ENCODE measurements around the gene GADD45A. TPM values are rescaled to one million over a fixed set of nuclear protein-coding genes. Genes with fewer than 3 reads are reported as not detected.

The GADD45A gene
- total and polyA plus RNA-seq, 9 of the 15 experiments (the other 6 are each of a cell fraction or from before 2014, with no cell fraction given) = 21.3 to 156 (median 62.1) TPM

- TF ChIP-seq SREBF2 (CRISPR knock-in tag; IDR thresholded peaks at IDR 0.05) (0 out of 2 replicates have a peak, but pooled peaks have one; percentile 36), ELK3 (CRISPR knock-in tag; IDR thresholded peaks at IDR 0.05) (no peak), ZZZ3 (IDR thresholded peaks at IDR 0.05) (no peak), EZH2 (IDR thresholded peaks at IDR 0.05; ENCODE audit: borderline replicate concordance, low read depth, low read length) (peak; percentile 39; the same call in 1 of the 2 replicates), XRCC3 (IDR thresholded peaks at IDR 0.05) (no peak), ZBED1 (IDR thresholded peaks at IDR 0.05) (peak; percentile 71; the same call in 1 of the 2 replicates), ZNF584 (CRISPR knock-in tag; IDR thresholded peaks at IDR 0.05; ENCODE audit: low read depth) (peak; percentile 58; the same call in 1 of the 2 replicates), RAD51 (IDR thresholded peaks at IDR 0.05; ENCODE audit: borderline replicate concordance, low read depth) (peak; percentile 48; the same call in 1 of the 2 replicates), SAFB (IDR thresholded peaks at IDR 0.05; ENCODE audit: borderline replicate concordance, low read depth, low read length) (no peak), FIP1L1 (IDR thresholded peaks at IDR 0.05; ENCODE audit: low read depth, low read length, poor library complexity, severe bottlenecking) (no peak), REST (IDR thresholded peaks at IDR 0.05; ENCODE audit: borderline replicate concordance) (no peak; the same call in 1 of the 2 replicates), REST (CRISPR knock-in tag; IDR thresholded peaks at IDR 0.05; ENCODE audit: low read depth) (no peak), TRIM24 (IDR thresholded peaks at IDR 0.05) (peak; percentile 82 to 88), ZNF174 (CRISPR knock-in tag; IDR thresholded peaks at IDR 0.05) (no peak), FOXA3 (CRISPR knock-in tag; conservative IDR thresholded peaks at IDR 0.05 in 1 of 2, IDR thresholded peaks at IDR 0.05 in 1 of 2) (peak; percentile 75 to 79; a peak in 3 of 4 replicates), SMARCE1 (IDR thresholded peaks at IDR 0.05) (peak; percentile 97), THAP12 (CRISPR knock-in tag; IDR thresholded peaks at IDR 0.05) (peak; percentile 44; the same call in 1 of the 2 replicates)
Observed at GRCh38 chr1:67733681-67734322, 48.8 kb downstream of the GADD45A start (continued).
